Upper lobe of right lung (tissue), 1 donor: ENCODE results near the gene FAM114A2. TPM values are rescaled to one million over a fixed set of nuclear protein-coding genes. Genes with fewer than 3 reads are reported as not detected.

Experiments used
- ATAC-seq: fragments of 200-7000 bp; cut with Tn5 transposase; one replicate; pipeline ENCODE4 v1.9.1; 2020; ENCODE audit warnings: mild to moderate bottlenecking, moderate library complexity
- DNase-seq: peaks from one replicate; pipeline ENCODE4 v3.0.0-alpha.2; 2020
- H3K27ac ChIP-seq: fragments of 200-600 bp; one replicate; pipeline ENCODE4 v1.8.0; 2022
- H3K27me3 ChIP-seq: fragments of 200-600 bp; one replicate; pipeline ENCODE4 v1.8.0; 2022; ENCODE audit warnings: mild to moderate bottlenecking
- H3K36me3 ChIP-seq: fragments of 200-600 bp; one replicate; pipeline ENCODE4 v1.8.0; 2022
- H3K4me1 ChIP-seq: fragments of 200-600 bp; one replicate; pipeline ENCODE4 v1.8.0; 2022
- H3K4me3 ChIP-seq: fragments of 200-600 bp; one replicate; pipeline ENCODE4 v1.8.0; 2022; ENCODE audit warnings: mild to moderate bottlenecking
- H3K9me3 ChIP-seq: fragments of 200-600 bp; one replicate; pipeline ENCODE4 v1.8.0; 2022
- CTCF ChIP-seq: fragments of 200-600 bp; IDR thresholded peaks from one replicate; pipeline ENCODE4 v1.8.0; 2022; ENCODE audit warnings: antibody characterized with exemption
- intact Hi-C: fragments of 100-400 bp; cut with DNase I; formaldehyde crosslinking; loops from one replicate; pipeline ENCODE4 v1.11.0; 2022
- total RNA-seq: library from RNA; stranded (reverse); fragmentation: NEBNext Ultra II Directional; extraction: Animal tissue kit (Norgen Biotek cat#: 25700); gene quantifications from one replicate; pipeline ENCODE4 v1.2.1, GENCODE V29; 2021
- donor health status: DM: no; HTN: yes; CAD: no; lungs with severe emphysema.

Gene FAM114A2
- total RNA-seq, 1 donor from 2014 or later = 37.4 TPM

DNA sequence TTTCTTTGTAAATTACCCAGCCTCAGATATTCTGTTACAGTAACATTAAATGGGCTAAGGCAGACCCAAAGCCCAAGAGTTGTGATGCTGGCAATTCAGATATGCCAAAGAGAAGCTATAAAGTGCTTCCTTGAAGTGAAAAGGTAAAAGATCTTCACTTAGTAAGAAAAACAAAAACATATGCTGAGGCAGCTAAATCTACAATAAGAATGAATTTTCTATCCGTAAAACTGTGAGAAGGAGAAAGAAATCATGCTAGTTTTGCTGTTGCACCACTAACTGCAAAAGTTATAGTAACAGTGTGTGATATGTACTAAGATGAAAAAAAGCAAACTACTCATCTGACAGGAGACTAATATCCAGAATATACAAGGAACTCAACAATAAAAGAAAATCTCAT lies 39.9 kb downstream of the FAM114A2 start:
- intact Hi-C loops = no loop called here

DNA sequence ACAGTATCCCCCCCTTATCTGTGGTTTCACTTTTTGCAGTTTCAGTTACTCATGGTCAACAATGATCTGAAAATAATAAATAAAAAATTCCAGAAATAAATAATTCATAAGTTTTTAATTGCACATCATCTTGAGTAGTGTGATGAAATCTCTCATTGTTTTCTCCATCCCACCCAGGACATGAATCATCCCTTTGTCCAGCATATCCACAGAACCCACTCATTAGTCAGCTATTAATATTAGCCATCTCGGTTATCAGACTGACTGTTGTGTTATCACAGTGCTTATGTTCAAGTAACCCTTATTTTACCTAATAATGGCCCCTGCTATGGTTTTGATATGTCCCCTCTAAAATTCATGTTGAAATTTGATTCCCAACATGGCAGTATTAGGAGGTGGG lies 40.7 kb downstream of the FAM114A2 start:
- Histone ChIP-seq H3K36me3 (peaks cover 40% of the 10 kb centered on the region), H3K27me3 (no peaks in the 10 kb centered on the region), H3K4me1 (no peaks in the 10 kb centered on the region), H3K9me3 (no peaks in the 10 kb centered on the region), H3K4me3 (no peak overlapping the region), H3K27ac (no peak overlapping the region)
- TF ChIP-seq CTCF = no peak
- intact Hi-C loops = no loop called here
- ATAC-seq (no peak), DNase-seq (no peak)

More for the DNA sequence above, 39.9 kb downstream of the FAM114A2 start:
- peaks cover 34% of the 10 kb centered on the region for H3K36me3 ChIP-seq
- DNase-seq = no peak
- H3K4me1 ChIP-seq = no peaks in the 10 kb centered on the region
- H3K27me3 ChIP-seq = no peaks in the 10 kb centered on the region
- H3K4me3 ChIP-seq = no peak overlapping the region
- no peaks in the 10 kb centered on the region for H3K9me3 ChIP-seq
- ATAC-seq = no peak
- no peak for TF ChIP-seq CTCF
- no peak overlapping the region for H3K27ac ChIP-seq

DNA sequence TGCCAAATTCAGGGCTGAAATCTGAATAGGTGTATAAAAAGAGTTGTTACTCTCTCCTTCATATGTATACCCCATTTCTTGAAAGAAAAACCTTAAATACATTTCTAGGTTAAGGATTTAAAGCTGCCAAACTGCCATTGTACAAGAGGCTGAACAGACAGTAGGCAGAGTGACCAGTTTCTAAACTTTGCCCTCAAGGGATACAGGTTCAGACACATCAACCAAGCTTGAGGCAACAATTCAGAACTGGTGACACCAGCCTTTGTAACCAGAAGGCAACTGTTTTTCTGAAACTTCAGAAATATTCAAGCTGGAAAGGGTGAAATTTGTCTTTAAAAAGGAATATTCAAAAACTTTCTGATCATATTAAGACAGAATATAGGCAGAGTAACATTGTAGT lies 47.5 kb downstream of the FAM114A2 start:
- no peak for TF ChIP-seq CTCF
- Histone ChIP-seq H3K4me1 (no peaks in the 10 kb centered on the region), H3K27ac (no peak overlapping the region), H3K27me3 (no peaks in the 10 kb centered on the region), H3K9me3 (no peaks in the 10 kb centered on the region), H3K4me3 (no peak overlapping the region), H3K36me3 (peaks cover 25% of the 10 kb centered on the region)
- DNase-seq (no peak), ATAC-seq (no peak)
- intact Hi-C loops = no loop called here

DNA sequence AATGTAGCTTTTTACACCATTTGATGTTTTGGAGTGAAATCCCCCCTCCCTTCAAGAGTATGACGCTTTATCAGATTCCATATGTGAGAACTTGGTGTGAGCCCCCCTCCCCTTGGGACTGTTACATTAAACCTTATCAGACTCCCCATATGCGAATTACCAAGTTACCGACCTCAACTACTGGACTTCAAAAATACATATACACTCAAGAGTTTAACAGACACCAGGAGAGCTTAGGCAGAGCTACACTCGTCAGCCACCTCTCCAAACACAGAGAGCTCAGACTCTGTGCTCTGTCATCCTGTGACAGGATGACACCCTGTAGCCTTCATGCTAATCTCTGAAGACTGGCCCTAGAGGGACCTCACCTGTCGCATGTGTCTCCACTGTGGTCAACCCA lies 50.2 kb downstream of the FAM114A2 start:
- H3K27ac ChIP-seq = no peak overlapping the region
- H3K36me3 ChIP-seq = peaks cover 12% of the 10 kb centered on the region
- intact Hi-C loops = no loop called here
- TF ChIP-seq CTCF = no peak
- ATAC-seq (no peak), DNase-seq (no peak)
- no peaks in the 10 kb centered on the region for H3K4me1 ChIP-seq
- no peaks in the 10 kb centered on the region for H3K27me3 ChIP-seq
- no peak overlapping the region for H3K4me3 ChIP-seq
- H3K9me3 ChIP-seq = no peaks in the 10 kb centered on the region

DNA sequence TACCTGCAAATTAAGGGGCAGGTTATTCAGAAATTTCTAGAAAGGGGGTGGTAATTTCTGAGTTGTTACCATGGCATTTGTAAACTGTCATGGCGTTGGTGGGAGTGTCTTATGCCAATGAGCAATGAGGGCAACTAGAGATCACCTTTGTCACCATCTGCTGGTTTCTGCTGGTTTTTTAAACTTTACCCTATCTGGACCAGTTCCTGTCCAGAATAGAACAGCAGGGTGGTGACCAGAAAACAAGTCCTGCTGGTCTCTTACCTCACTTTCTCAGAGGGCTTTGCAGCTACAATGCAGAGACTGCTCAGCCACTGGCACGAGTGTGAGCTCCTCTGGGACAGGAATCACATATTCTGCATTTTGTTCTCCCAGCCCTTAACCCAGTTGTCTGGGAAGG lies 51.4 kb downstream of the FAM114A2 start:
- H3K36me3 ChIP-seq = peaks cover under 1% of the 10 kb centered on the region
- no peak overlapping the region for H3K4me3 ChIP-seq
- TF ChIP-seq CTCF = no peak
- H3K4me1 ChIP-seq = no peaks in the 10 kb centered on the region
- H3K27me3 ChIP-seq = no peaks in the 10 kb centered on the region
- intact Hi-C loops = no loop called here
- no peak for ATAC-seq
- H3K27ac ChIP-seq = no peak overlapping the region
- H3K9me3 ChIP-seq = no peaks in the 10 kb centered on the region
- DNase-seq = no peak

- Histone ChIP-seq H3K27ac (no peak overlapping the region), H3K4me1 (no peaks in the 10 kb centered on the region), H3K36me3 (no peaks in the 10 kb centered on the region), H3K27me3 (no peaks in the 10 kb centered on the region), H3K4me3 (no peak overlapping the region), H3K9me3 (no peaks in the 10 kb centered on the region)
- TF ChIP-seq CTCF = no peak
- ATAC-seq (no peak), DNase-seq (no peak)
- intact Hi-C loops = no loop called here
These were observed 53.2 kb downstream of the FAM114A2 start for GRCh38 chr5:153985498-153985897.
